Gastroesophageal sphincter (tissue), 3 donors: ENCODE results near the gene SHOC2.

Source experiments
- POLR2A ChIP-seq, 2 donors: fragments of 450-650 bp; IDR thresholded peaks; one replicate each; pipeline ENCODE4 v1.6.1; 2017; ENCODE audit warnings: antibody characterized with exemption in 2 of 2, mild to moderate bottlenecking in 2 of 2, moderate library complexity in 1 of 2
- POLR2AphosphoS5 ChIP-seq: sonication (generic); formaldehyde crosslinking; IDR thresholded peaks from one replicate; pipeline ENCODE4 v1.6.1; 2017; ENCODE audit warnings: antibody characterized with exemption
- TF ChIP-seq, protein P1 (sequence below), 4 experiments: fragments of 200-600 bp in 2 of 4; fragments of 450-650 bp in 2 of 4; sonication (generic) in 1 of 4; IDR thresholded peaks; one replicate each; pipeline ENCODE4 v1.5.1; 2017 to 2019; ENCODE audit warnings: antibody characterized with exemption in 4 of 4, mild to moderate bottlenecking in 2 of 4, moderate library complexity in 2 of 4

GRCh38 chr10:110993024-110993693, 73.8 kb downstream of the SHOC2 start:
- no peak for TF ChIP-seq POLR2A (IDR thresholded peaks at IDR 0.05)
- TF ChIP-seq, protein P1, sequence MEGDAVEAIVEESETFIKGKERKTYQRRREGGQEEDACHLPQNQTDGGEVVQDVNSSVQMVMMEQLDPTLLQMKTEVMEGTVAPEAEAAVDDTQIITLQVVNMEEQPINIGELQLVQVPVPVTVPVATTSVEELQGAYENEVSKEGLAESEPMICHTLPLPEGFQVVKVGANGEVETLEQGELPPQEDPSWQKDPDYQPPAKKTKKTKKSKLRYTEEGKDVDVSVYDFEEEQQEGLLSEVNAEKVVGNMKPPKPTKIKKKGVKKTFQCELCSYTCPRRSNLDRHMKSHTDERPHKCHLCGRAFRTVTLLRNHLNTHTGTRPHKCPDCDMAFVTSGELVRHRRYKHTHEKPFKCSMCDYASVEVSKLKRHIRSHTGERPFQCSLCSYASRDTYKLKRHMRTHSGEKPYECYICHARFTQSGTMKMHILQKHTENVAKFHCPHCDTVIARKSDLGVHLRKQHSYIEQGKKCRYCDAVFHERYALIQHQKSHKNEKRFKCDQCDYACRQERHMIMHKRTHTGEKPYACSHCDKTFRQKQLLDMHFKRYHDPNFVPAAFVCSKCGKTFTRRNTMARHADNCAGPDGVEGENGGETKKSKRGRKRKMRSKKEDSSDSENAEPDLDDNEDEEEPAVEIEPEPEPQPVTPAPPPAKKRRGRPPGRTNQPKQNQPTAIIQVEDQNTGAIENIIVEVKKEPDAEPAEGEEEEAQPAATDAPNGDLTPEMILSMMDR (IDR thresholded peaks at IDR 0.05) = no peak
- TF ChIP-seq POLR2AphosphoS5 = no peak
